Left lung (tissue), 10 donors: Measurements from ENCODE around the gene CCDC30. TPM values are rescaled to one million over a fixed set of nuclear protein-coding genes. Genes with fewer than 3 reads are reported as not detected.

Source experiments
- ATAC-seq: fragments of 200-7000 bp; cut with Tn5 transposase; one replicate; pipeline ENCODE4 v1.9.1; 2020; ENCODE audit warnings: moderate library complexity
- DNase-seq, 4 donors: peaks; one replicate each; pipeline ENCODE4 v3.0.0-alpha.2; 2013 to 2020
- H3K27ac ChIP-seq, 2 donors: fragments of 200-600 bp; sonication (generic) in 1 of 2; one replicate each; pipeline versions ENCODE4 v1.5.0 to v1.8.0; 2020 to 2021
- H3K27me3 ChIP-seq, 2 donors: fragments of 200-600 bp; sonication (generic) in 1 of 2; one replicate each; pipeline versions ENCODE4 v1.5.0 to v1.8.0; 2020 to 2021
- H3K36me3 ChIP-seq, 2 donors: fragments of 200-600 bp; sonication (generic) in 1 of 2; one replicate each; pipeline versions ENCODE4 v1.5.0 to v1.8.0; 2020 to 2021
- H3K4me1 ChIP-seq, 2 donors: fragments of 200-600 bp; one replicate each; pipeline ENCODE4 v1.8.0; 2021
- H3K4me3 ChIP-seq, 2 donors: fragments of 200-600 bp; sonication (generic) in 1 of 2; one replicate each; pipeline versions ENCODE4 v1.5.0 to v1.8.0; 2020 to 2021; ENCODE audit warnings: mild to moderate bottlenecking in 1 of 2
- H3K9me3 ChIP-seq, 2 donors: fragments of 200-600 bp; sonication (generic) in 1 of 2; one replicate each; pipeline versions ENCODE4 v1.5.0 to v1.8.0; 2020 to 2021
- CTCF ChIP-seq, 2 donors: fragments of 200-600 bp; sonication (generic) in 1 of 2; IDR thresholded peaks; one replicate each; pipeline versions ENCODE4 v1.5.0 to v1.8.0; 2021; ENCODE audit warnings: antibody characterized with exemption in 2 of 2
- intact Hi-C, 2 donors: fragments of 100-400 bp; cut with DNase I; formaldehyde crosslinking; loops; one replicate each; pipeline versions ENCODE4 v1.11.2 to v1.14.2; 2022
- polyA plus RNA-seq, 6 donors: library from polyadenylated mRNA; unstranded; fragments of 120-200 nt; gene quantifications; one replicate each; pipeline ENCODE4 v1.2.1, GENCODE V29; 2013; ENCODE audit not compliant: insufficient read length in 6 of 6
- total RNA-seq, 2 donors: library from RNA; stranded (reverse); fragmentation: NEBNext Ultra II Directional; extraction: Animal tissue kit (Norgen Biotek cat#: 25700); gene quantifications; one replicate each; pipeline ENCODE4 v1.2.1, GENCODE V29; 2021
- donor health status: DM: no; HTN: yes; CAD: no.
- donor health status: DM: no; HTN: no; CAD: no.

The CCDC30 gene
- total and polyA plus RNA-seq, 8 donors, result 4.5 to 16.2 (median 12.3) TPM

DNA sequence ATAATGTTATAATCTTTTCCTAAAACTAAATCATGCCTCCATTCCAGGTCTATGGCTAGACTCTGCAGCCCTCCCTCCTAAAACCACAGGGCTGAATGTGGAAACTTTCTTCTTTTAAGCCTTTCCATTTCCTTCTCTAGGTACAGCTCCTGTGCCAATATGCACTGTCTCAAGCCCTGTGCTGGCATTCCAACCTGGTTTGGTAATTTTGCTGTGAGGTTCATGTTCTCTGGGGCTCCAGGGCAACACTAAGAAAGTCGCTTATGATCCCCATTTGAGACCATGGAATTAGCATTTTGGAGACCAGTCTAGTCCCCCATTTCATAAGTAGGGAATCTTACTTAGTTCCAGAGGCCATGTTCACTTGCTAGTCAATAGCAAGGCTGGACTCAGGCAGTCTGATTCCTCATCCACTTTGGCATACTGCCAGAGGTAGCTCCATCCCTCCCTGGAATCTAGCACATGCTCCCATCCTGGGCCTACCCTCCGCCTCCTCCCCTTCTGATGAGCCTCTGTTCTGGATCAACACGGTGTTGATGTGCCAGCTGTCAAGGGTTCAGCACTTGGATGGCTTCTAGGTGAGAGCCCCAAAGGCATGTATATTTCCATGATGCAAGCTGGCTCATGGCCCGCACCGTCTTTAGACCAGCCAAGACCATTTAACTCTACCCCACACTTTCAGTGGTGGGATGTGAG, 43.8 kb upstream of the CCDC30 start:
- ATAC-seq, result no peak
- H3K9me3 ChIP-seq, result no peaks in the 10 kb centered on the region
- H3K4me1 ChIP-seq, result peaks cover 0 to 4% of the 10 kb centered on the region in 2 donors

GRCh38 chr1:42420121-42420520, 43.0 kb upstream of the CCDC30 start:
- no peak overlapping the region for H3K27ac ChIP-seq
- no peak for ATAC-seq

More for the DNA sequence above, 43.8 kb upstream of the CCDC30 start:
- H3K4me3 ChIP-seq, result no peak overlapping the region
- no peaks in the 10 kb centered on the region for H3K36me3 ChIP-seq
- TF ChIP-seq CTCF (IDR thresholded peaks at IDR 0.05), result no peak
- no peaks in the 10 kb centered on the region for H3K27me3 ChIP-seq
- intact Hi-C loops, result no loop called here
- no peak overlapping the region for H3K27ac ChIP-seq
- peak in 3 of 4 donors; percentile 34 to 44 (median 43) for DNase-seq

GRCh38 chr1:42420911-42421585, 42.0 kb upstream of the CCDC30 start:
- Histone ChIP-seq H3K9me3 (no peaks in the 10 kb centered on the region), H3K27ac (no peak overlapping the region), H3K4me3 (no peak overlapping the region), H3K27me3 (no peaks in the 10 kb centered on the region), H3K4me1 (peaks cover 0 to 4% of the 10 kb centered on the region in 2 donors), H3K36me3 (no peaks in the 10 kb centered on the region)
- DNase-seq (peak in 3 of 4 donors; percentile 58 to 91 (median 83)), ATAC-seq (peak; percentile 59)
- intact Hi-C loops, result no loop called here
- no peak for TF ChIP-seq CTCF (IDR thresholded peaks at IDR 0.05)

More at GRCh38 chr1:42420121-42420520, 43.0 kb upstream of the CCDC30 start:
- Histone ChIP-seq H3K4me3 (no peak overlapping the region), H3K9me3 (no peaks in the 10 kb centered on the region), H3K27me3 (no peaks in the 10 kb centered on the region), H3K36me3 (no peaks in the 10 kb centered on the region), H3K4me1 (peaks cover 0 to 4% of the 10 kb centered on the region in 2 donors)
- peak in 1 of 4 donors; percentile 21 for DNase-seq
- no peak for TF ChIP-seq CTCF (IDR thresholded peaks at IDR 0.05)
- intact Hi-C loops, result no loop called here

DNA sequence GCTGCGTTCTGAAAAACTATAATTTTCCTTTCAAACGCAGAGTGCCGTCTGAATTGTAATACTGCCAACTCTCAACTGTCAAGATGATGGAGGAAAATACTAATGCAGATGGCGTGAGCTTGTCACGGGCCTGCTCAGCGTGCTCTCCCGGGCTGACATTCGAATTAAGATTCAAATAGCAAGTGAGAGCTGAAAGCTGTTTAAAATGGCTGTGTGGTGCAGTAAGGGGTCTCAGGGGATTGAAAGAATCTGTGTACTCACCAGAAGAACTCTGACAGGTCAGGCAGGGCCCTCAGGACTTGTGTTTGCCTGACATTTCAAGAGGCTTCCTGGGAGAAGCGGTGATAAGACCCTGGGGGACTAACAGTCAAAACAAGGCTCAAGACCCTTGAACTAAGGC, 40.3 kb upstream of the CCDC30 start:
- no peak overlapping the region for H3K4me3 ChIP-seq
- H3K27me3 ChIP-seq, result no peaks in the 10 kb centered on the region
- ATAC-seq (no peak), DNase-seq (no peak)
- intact Hi-C loops, result no loop called here
- H3K9me3 ChIP-seq, result no peaks in the 10 kb centered on the region
- H3K27ac ChIP-seq, result no peak overlapping the region
- H3K36me3 ChIP-seq, result no peaks in the 10 kb centered on the region
- peaks cover 0 to 4% of the 10 kb centered on the region in 2 donors for H3K4me1 ChIP-seq
- no peak for TF ChIP-seq CTCF (IDR thresholded peaks at IDR 0.05)

- no peaks in the 10 kb centered on the region for H3K36me3 ChIP-seq
- intact Hi-C loops, result no loop called here
Observed at GRCh38 chr1:42423681-42424080, 39.4 kb upstream of the CCDC30 start.

More at GRCh38 chr1:42423681-42424080, 39.4 kb upstream of the CCDC30 start:
- no peak overlapping the region for H3K4me3 ChIP-seq
- H3K27me3 ChIP-seq, result no peaks in the 10 kb centered on the region
- DNase-seq, result no peak
- no peak for ATAC-seq
- no peak overlapping the region for H3K27ac ChIP-seq
- TF ChIP-seq CTCF (IDR thresholded peaks at IDR 0.05), result no peak
- peaks cover 0 to 4% of the 10 kb centered on the region in 2 donors for H3K4me1 ChIP-seq
- no peaks in the 10 kb centered on the region for H3K9me3 ChIP-seq
